Naive thymus-derived CD4-positive, alpha-beta T cell (primary cell): Measurements from ENCODE around the gene SPACA7. TPM values are rescaled to one million over a fixed set of nuclear protein-coding genes. Genes with fewer than 3 reads are reported as not detected.

Experiments used
- ATAC-seq: fragments of 150-1000 bp; cut with Tn5 transposase; 2 replicates; pipeline ENCODE4 v1.10.0; 2021; ENCODE audit warnings: mild to moderate bottlenecking, moderate library complexity
- CTCF ChIA-PET: fragments of 350-600 bp; sonication (Branson Sonifier 250); formaldehyde crosslinking; loops from one replicate; lab custom pipeline; 2021; ENCODE audit warnings: antibody characterized with exemption; lab: Charles Lee
- POLR2A ChIA-PET: fragments of 350-600 bp; sonication (Branson Sonifier 250); formaldehyde crosslinking; loops from one replicate; lab custom pipeline; 2021; ENCODE audit warnings: antibody characterized with exemption, inconsistent platforms; lab: Charles Lee
- DNase-seq, 9 donors: peaks; one replicate each; pipeline versions ENCODE4 v3.0.0 to v3.0.0-alpha.2; 2020 to 2022; ENCODE audit warnings: mixed read lengths in 1 of 9
- H3K27ac ChIP-seq: one replicate; pipeline ENCODE4 v1.7.0; 2013; ENCODE audit warnings: mild to moderate bottlenecking, low read depth, low read length, moderate library complexity
- H3K27me3 ChIP-seq, 2 donors: one replicate each; pipeline ENCODE4 v1.7.0; 2013; ENCODE audit warnings: low read length in 2 of 2, mild to moderate bottlenecking in 2 of 2, moderate library complexity in 2 of 2; ENCODE audit not compliant: control insufficient read depth in 2 of 2, insufficient read depth in 2 of 2
- H3K36me3 ChIP-seq, 3 experiments: 1 replicate in 2 of 3; 2 replicates in 1 of 3; pipeline ENCODE4 v1.7.0; 2013; ENCODE audit warnings: low read length in 3 of 3, mild to moderate bottlenecking in 3 of 3, moderate library complexity in 1 of 3; ENCODE audit not compliant: insufficient read depth in 3 of 3, control insufficient read depth in 2 of 3
- H3K4me1 ChIP-seq, 2 donors: one replicate each; pipeline ENCODE4 v1.7.0; 2013; ENCODE audit warnings: low read length in 2 of 2, mild to moderate bottlenecking in 2 of 2, moderate library complexity in 1 of 2; ENCODE audit not compliant: control insufficient read depth in 2 of 2, insufficient read depth in 2 of 2
- H3K4me3 ChIP-seq: 2 replicates; pipeline ENCODE4 v1.7.0; 2013; ENCODE audit warnings: mild to moderate bottlenecking, low read length
- H3K9me3 ChIP-seq, 3 experiments: 1 replicate in 2 of 3; 2 replicates in 1 of 3; pipeline ENCODE4 v1.7.0; 2013; ENCODE audit warnings: low read length in 3 of 3; ENCODE audit not compliant: control insufficient read depth in 2 of 3
- H3K27ac Mint-ChIP-seq, 9 donors: one replicate each; pipeline ENCODE4 v1.8.0; 2020 to 2022; ENCODE audit warnings: mixed read lengths in 9 of 9, mild to moderate bottlenecking in 8 of 9, moderate library complexity in 5 of 9, inconsistent platforms in 2 of 9
- H3K27me3 Mint-ChIP-seq, 5 donors: one replicate each; pipeline ENCODE4 v1.8.0; 2021 to 2022; ENCODE audit warnings: mixed read lengths in 5 of 5, mild to moderate bottlenecking in 1 of 5
- H3K36me3 Mint-ChIP-seq, 5 donors: one replicate each; pipeline ENCODE4 v1.8.0; 2020 to 2022; ENCODE audit warnings: mixed read lengths in 5 of 5, mild to moderate bottlenecking in 3 of 5, inconsistent platforms in 1 of 5
- H3K4me1 Mint-ChIP-seq, 7 donors: one replicate each; pipeline ENCODE4 v1.8.0; 2020 to 2022; ENCODE audit warnings: mixed read lengths in 7 of 7, mild to moderate bottlenecking in 3 of 7, inconsistent platforms in 1 of 7
- H3K4me3 Mint-ChIP-seq, 10 donors: one replicate each; pipeline ENCODE4 v1.8.0; 2020 to 2022; ENCODE audit warnings: mild to moderate bottlenecking in 10 of 10, mixed read lengths in 10 of 10, moderate library complexity in 6 of 10, inconsistent platforms in 2 of 10
- H3K9me3 Mint-ChIP-seq, 11 donors: one replicate each; pipeline ENCODE4 v1.8.0; 2020 to 2022; ENCODE audit warnings: mixed read lengths in 11 of 11, mild to moderate bottlenecking in 4 of 11, inconsistent platforms in 1 of 11, moderate library complexity in 1 of 11
- intact Hi-C, 2 donors: fragments of 100-400 bp; cut with micrococcal nuclease; formaldehyde crosslinking; loops; one replicate each; pipeline ENCODE4 v1.15.1; 2023
- polyA plus RNA-seq, 2 donors: library from polyadenylated mRNA; unstranded; fragments of 300-500 nt; fragmentation: Illumina TruSeq; gene quantifications; one replicate each; pipeline ENCODE4 v1.2.3, GENCODE V29; 2021
- total RNA-seq, 6 experiments: library from RNA in 5 of 6; stranded (reverse) in 5 of 6; gene quantifications; 1 replicate in 5 of 6; 2 replicates in 1 of 6; pipeline ENCODE4 v1.2.3 and lab custom pipeline; 2021 to 2026

SPACA7 gene
- total and polyA plus RNA-seq, 7 experiments from 2014 or later: not detected

- H3K36me3 ChIP-seq: no peaks in the 10 kb centered on the region
- no peaks in the 10 kb centered on the region for H3K4me1 ChIP-seq
- Mint-ChIP-seq H3K27me3 (peaks cover 0 to 18% (median 9%) of the 10 kb centered on the region in 5 donors), H3K9me3 (peaks cover 0 to 14% (median 8%) of the 10 kb centered on the region in 11 donors), H3K4me3 (no peak overlapping the region), H3K27ac (no peak overlapping the region), H3K4me1 (no peaks in the 10 kb centered on the region), H3K36me3 (peaks cover 0 to 16% (median 0%) of the 10 kb centered on the region in 5 donors)
- ATAC-seq (no peak), DNase-seq (no peak)
- intact Hi-C loops: no loop called here
- POLR2A ChIA-PET: no interaction called here
- no peaks in the 10 kb centered on the region for H3K27me3 ChIP-seq
- H3K9me3 ChIP-seq: peaks cover 0 to 12% (median 0%) of the 10 kb centered on the region in 3 experiments
- H3K27ac ChIP-seq: no peak overlapping the region
- no peak overlapping the region for H3K4me3 ChIP-seq
- CTCF ChIA-PET: no interaction called here
Observed at GRCh38 chr13:112465251-112466131, 89.3 kb downstream of the SPACA7 start.

DNA sequence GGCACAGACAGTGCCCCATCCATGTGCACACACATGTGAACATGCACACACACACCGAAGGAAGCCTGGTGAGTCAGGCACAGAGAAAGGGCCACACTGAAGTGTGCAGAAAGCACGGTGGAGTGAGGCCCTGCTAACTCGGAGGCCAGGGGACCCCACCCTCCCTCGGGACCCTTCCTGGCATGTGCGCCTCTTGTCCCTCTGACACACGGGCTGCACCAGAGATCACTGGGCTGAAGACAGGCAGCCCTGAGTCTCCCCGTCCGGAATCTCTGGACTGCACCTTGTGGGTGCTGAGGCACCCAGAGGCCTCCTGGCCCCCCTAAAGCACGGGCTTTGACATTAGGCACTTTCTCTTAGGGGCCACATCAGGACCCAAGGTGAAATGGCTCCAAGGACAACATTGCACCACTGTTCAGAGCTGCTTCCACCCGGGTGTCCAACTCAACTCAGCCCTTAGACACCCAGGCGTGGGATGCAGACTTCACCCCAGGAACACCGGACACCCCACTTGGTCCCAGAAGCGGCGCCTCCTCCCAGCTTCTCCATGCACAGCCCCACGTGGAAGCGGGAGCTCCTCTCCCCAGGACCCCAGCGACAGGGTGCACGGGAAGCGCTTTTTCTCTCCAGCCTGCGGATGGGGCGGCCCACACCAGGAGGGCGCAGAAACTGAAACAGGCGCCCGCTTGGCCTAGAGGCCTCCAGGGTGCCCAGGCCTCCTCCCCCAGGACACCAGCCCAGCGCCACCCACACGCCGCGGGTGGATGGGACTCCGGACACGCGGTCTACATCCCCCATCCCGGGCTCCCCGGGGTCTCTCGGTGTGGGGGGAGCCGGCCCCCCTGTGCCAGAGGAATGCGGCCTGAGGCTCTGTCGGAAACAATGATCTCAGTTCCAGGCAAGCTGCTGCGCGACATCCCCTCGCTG is 90.2 kb downstream of the SPACA7 start:
- Histone ChIP-seq H3K4me1 (no peaks in the 10 kb centered on the region), H3K9me3 (peaks cover 0 to 12% (median 0%) of the 10 kb centered on the region in 3 experiments), H3K4me3 (no peak overlapping the region), H3K36me3 (no peaks in the 10 kb centered on the region), H3K27me3 (no peaks in the 10 kb centered on the region), H3K27ac (no peak overlapping the region)
- peaks cover 0 to 19% (median 8%) of the 10 kb centered on the region in 11 donors for H3K9me3 Mint-ChIP-seq
- no peaks in the 10 kb centered on the region for H3K4me1 Mint-ChIP-seq
- CTCF ChIA-PET: interaction anchor here (0.6 kb wide), 1 partner anchor 917 kb away, joined by 3 read pairs; no protein-coding TSS in a partner anchor
- H3K27ac Mint-ChIP-seq: no peak overlapping the region
- H3K27me3 Mint-ChIP-seq: peaks cover 0 to 13% (median 9%) of the 10 kb centered on the region in 5 donors
- H3K4me3 Mint-ChIP-seq: no peak overlapping the region
- POLR2A ChIA-PET: no interaction called here
- ATAC-seq (no peak), DNase-seq (no peak)
- peaks cover 0 to 22% (median 5%) of the 10 kb centered on the region in 5 donors for H3K36me3 Mint-ChIP-seq
- intact Hi-C loops: no loop called here

DNA sequence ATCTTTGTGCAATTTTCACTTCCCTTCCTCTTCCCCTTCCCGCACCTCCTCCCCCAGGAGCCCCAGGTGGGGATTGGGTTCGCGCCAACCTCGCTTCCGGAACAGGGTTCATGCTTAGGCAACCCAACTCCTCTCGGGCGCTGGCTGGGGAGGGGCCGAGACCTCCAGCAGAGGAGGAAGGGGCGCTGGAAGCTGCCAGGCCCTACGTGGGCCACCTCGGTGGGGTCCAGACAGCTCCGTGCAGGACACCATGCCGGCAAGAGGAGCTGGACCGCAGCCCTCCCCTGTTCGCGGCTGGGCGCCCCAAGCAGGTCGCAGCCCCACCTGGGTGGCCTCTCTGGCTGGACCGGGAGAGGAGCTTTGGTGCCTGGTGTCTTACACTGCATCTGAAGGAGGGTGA is 91.1 kb downstream of the SPACA7 start:
- Histone ChIP-seq H3K36me3 (no peaks in the 10 kb centered on the region), H3K9me3 (peaks cover 0 to 4% (median 0%) of the 10 kb centered on the region in 3 experiments), H3K27ac (no peak overlapping the region), H3K27me3 (no peaks in the 10 kb centered on the region), H3K4me3 (no peak overlapping the region), H3K4me1 (no peaks in the 10 kb centered on the region)
- Mint-ChIP-seq H3K4me3 (no peak overlapping the region), H3K27me3 (peaks cover 0 to 8% (median 7%) of the 10 kb centered on the region in 5 donors), H3K27ac (no peak overlapping the region), H3K36me3 (peaks cover 0 to 29% (median 8%) of the 10 kb centered on the region in 5 donors), H3K9me3 (peaks cover 0 to 21% (median 7%) of the 10 kb centered on the region in 11 donors), H3K4me1 (no peaks in the 10 kb centered on the region)
- POLR2A ChIA-PET: no interaction called here
- CTCF ChIA-PET: no interaction called here
- no peak for DNase-seq
- intact Hi-C loops: no loop called here
- ATAC-seq: no peak

- Mint-ChIP-seq H3K36me3 (peaks cover 0 to 32% (median 11%) of the 10 kb centered on the region in 5 donors), H3K27ac (no peak overlapping the region), H3K27me3 (peaks cover 0 to 4% (median 2%) of the 10 kb centered on the region in 5 donors), H3K4me3 (no peak overlapping the region), H3K9me3 (peaks cover 0 to 24% (median 9%) of the 10 kb centered on the region in 11 donors), H3K4me1 (no peaks in the 10 kb centered on the region)
- CTCF ChIA-PET: no interaction called here
- no peaks in the 10 kb centered on the region for H3K9me3 ChIP-seq
- H3K4me1 ChIP-seq: no peaks in the 10 kb centered on the region
- POLR2A ChIA-PET: no interaction called here
- intact Hi-C loops: no loop called here
- ATAC-seq (no peak), DNase-seq (no peak)
- no peak overlapping the region for H3K27ac ChIP-seq
- no peaks in the 10 kb centered on the region for H3K27me3 ChIP-seq
- no peak overlapping the region for H3K4me3 ChIP-seq
- no peaks in the 10 kb centered on the region for H3K36me3 ChIP-seq
Observed at GRCh38 chr13:112468069-112468468, 91.9 kb downstream of the SPACA7 start.

DNA sequence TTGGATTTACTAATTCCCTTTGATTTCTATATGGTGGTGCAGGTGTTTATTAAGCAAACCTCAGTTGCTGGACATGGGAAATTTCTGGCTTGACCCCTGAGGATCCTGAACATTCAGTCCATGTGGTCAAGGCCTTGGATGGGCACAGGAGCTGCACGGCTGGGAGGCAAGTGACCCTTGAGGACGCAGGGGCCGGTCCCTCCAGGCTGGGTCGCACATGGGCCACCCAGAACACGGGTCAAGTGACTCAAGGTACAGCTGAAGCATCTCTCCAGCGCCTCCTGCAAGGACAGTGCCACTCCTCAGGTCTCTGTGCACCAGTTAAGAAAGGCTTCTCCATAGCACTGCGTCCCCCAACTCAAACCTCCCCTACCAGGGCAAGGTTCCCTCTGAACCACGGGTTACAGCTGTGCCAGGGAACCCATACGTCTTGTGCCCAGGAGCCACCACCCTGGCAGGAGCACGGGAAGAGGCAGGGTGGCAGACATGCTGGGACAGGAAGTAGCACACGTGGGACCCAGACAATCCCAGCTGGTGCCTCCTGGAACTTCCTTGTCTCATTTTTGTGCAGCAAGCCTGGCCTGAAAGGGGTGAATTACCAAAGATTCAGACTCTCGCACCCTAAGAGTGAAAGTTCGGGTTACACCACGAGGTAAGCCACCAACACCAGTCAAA is 93.1 kb downstream of the SPACA7 start:
- Histone ChIP-seq H3K4me3 (no peak overlapping the region), H3K36me3 (no peaks in the 10 kb centered on the region), H3K4me1 (no peaks in the 10 kb centered on the region), H3K27ac (no peak overlapping the region), H3K9me3 (no peaks in the 10 kb centered on the region), H3K27me3 (no peaks in the 10 kb centered on the region)
- ChIA-PET CTCF (no interaction called here), POLR2A (no interaction called here)
- no peak overlapping the region for H3K27ac Mint-ChIP-seq
- no peaks in the 10 kb centered on the region for H3K4me1 Mint-ChIP-seq
- no peak for DNase-seq
- H3K4me3 Mint-ChIP-seq: no peak overlapping the region
- ATAC-seq: peak; percentile 18
- H3K27me3 Mint-ChIP-seq: peaks cover 0 to 3% (median 0%) of the 10 kb centered on the region in 5 donors
- intact Hi-C loops: no loop called here
- peaks cover 0 to 33% (median 11%) of the 10 kb centered on the region in 5 donors for H3K36me3 Mint-ChIP-seq
- peaks cover 0 to 25% (median 9%) of the 10 kb centered on the region in 11 donors for H3K9me3 Mint-ChIP-seq

- Mint-ChIP-seq H3K27ac (no peak overlapping the region), H3K4me1 (no peaks in the 10 kb centered on the region), H3K27me3 (peaks cover 0 to 3% (median 0%) of the 10 kb centered on the region in 5 donors), H3K36me3 (peaks cover 0 to 26% (median 11%) of the 10 kb centered on the region in 5 donors), H3K9me3 (peaks cover 0 to 25% (median 9%) of the 10 kb centered on the region in 11 donors), H3K4me3 (no peak overlapping the region)
- Histone ChIP-seq H3K36me3 (no peaks in the 10 kb centered on the region), H3K27me3 (no peaks in the 10 kb centered on the region), H3K27ac (no peak overlapping the region), H3K4me1 (no peaks in the 10 kb centered on the region), H3K4me3 (no peak overlapping the region), H3K9me3 (no peaks in the 10 kb centered on the region)
- POLR2A ChIA-PET: no interaction called here
- intact Hi-C loops: no loop called here
- ATAC-seq (no peak), DNase-seq (no peak)
- CTCF ChIA-PET: no interaction called here
Observed at GRCh38 chr13:112473818-112474217, 97.7 kb downstream of the SPACA7 start.
